Measurements from ENCODE around the gene MAP7.
A peak's percentile ranks its signal among the peaks of the same experiment; 100 is the strongest.

The MAP7 gene

GRCh38 chr6:136410201-136411024 is 139.8 kb downstream of the MAP7 start:
- Histone ChIP-seq H3K27ac (ENCODE audit: low read length) (peak overlapping the region; percentile 62), H3K9me2 (replicated peaks; ENCODE audit: insufficient read depth, low read length) (no peaks in the 10 kb centered on the region), H3F3A (ENCODE audit: insufficient read depth, low read length) (peaks cover 8% of the 10 kb centered on the region), H3K27me3 (replicated peaks; ENCODE audit: insufficient read depth, low read length) (no peaks in the 10 kb centered on the region), H3K9me3 (replicated peaks; ENCODE audit: insufficient read depth, low read length) (no peaks in the 10 kb centered on the region), H3K79me2 (ENCODE audit: low read length) (no peaks in the 10 kb centered on the region), H3K4me3 (ENCODE audit: low read length) (no peak overlapping the region), H3K4me2 (ENCODE audit: low read depth, low read length) (peak overlapping the region; percentile 37), H3K4me1 (ENCODE audit: low read length) (peaks cover 30% of the 10 kb centered on the region), H3K9ac (ENCODE audit: low read length) (no peak overlapping the region), H2AFZ (ENCODE audit: low read length) (no peak overlapping the region), H4K20me1 (ENCODE audit: insufficient read depth, low read length) (no peaks in the 10 kb centered on the region), H3K36me3 (replicated peaks; ENCODE audit: insufficient read depth, low read length) (no peaks in the 10 kb centered on the region)
- no peak for TF ChIP-seq EZH2phosphoT487 (IDR thresholded peaks at IDR 0.05; ENCODE audit: low read length)
- no peak for TF ChIP-seq EZH2 (optimal IDR thresholded peaks at IDR 0.05; ENCODE audit: low read depth, low read length)
- no peak for TF ChIP-seq CTCF (IDR thresholded peaks at IDR 0.05; ENCODE audit: low read length)
- DNase-seq: peak; percentile 36

GRCh38 chr6:136409597-136409996 is 140.6 kb downstream of the MAP7 start:
- no peaks in the 10 kb centered on the region for H3K9me2 ChIP-seq (replicated peaks; ENCODE audit: insufficient read depth, low read length)
- peak overlapping the region; percentile 37; the same call in 1 of the 2 replicates for H3K4me2 ChIP-seq (ENCODE audit: low read depth, low read length)
- no peak overlapping the region for H3K4me3 ChIP-seq (ENCODE audit: low read length)
- no peaks in the 10 kb centered on the region for H3K27me3 ChIP-seq (replicated peaks; ENCODE audit: insufficient read depth, low read length)
- no peak for DNase-seq
- H4K20me1 ChIP-seq (ENCODE audit: insufficient read depth, low read length): no peaks in the 10 kb centered on the region
- peaks cover 8% of the 10 kb centered on the region for H3F3A ChIP-seq (ENCODE audit: insufficient read depth, low read length)
- H3K4me1 ChIP-seq (ENCODE audit: low read length): peaks cover 30% of the 10 kb centered on the region
- H3K9me3 ChIP-seq (replicated peaks; ENCODE audit: insufficient read depth, low read length): no peaks in the 10 kb centered on the region
- H3K36me3 ChIP-seq (replicated peaks; ENCODE audit: insufficient read depth, low read length): no peaks in the 10 kb centered on the region
- TF ChIP-seq CTCF (IDR thresholded peaks at IDR 0.05; ENCODE audit: low read length) (no peak), EZH2 (optimal IDR thresholded peaks at IDR 0.05; ENCODE audit: low read depth, low read length) (no peak), EZH2phosphoT487 (IDR thresholded peaks at IDR 0.05; ENCODE audit: low read length) (no peak)
- H3K27ac ChIP-seq (ENCODE audit: low read length): peak overlapping the region; percentile 62; the same call in 1 of the 2 replicates
- H2AFZ ChIP-seq (ENCODE audit: low read length): no peak overlapping the region
- H3K9ac ChIP-seq (ENCODE audit: low read length): no peak overlapping the region
- H3K79me2 ChIP-seq (ENCODE audit: low read length): no peaks in the 10 kb centered on the region

GRCh38 chr6:136408204-136408603 is 142.0 kb downstream of the MAP7 start:
- TF ChIP-seq EZH2 (optimal IDR thresholded peaks at IDR 0.05; ENCODE audit: low read depth, low read length) (no peak), EZH2phosphoT487 (IDR thresholded peaks at IDR 0.05; ENCODE audit: low read length) (no peak), CTCF (IDR thresholded peaks at IDR 0.05; ENCODE audit: low read length) (no peak)
- H3F3A ChIP-seq (ENCODE audit: insufficient read depth, low read length): peaks cover 8% of the 10 kb centered on the region
- H4K20me1 ChIP-seq (ENCODE audit: insufficient read depth, low read length): no peaks in the 10 kb centered on the region
- no peak overlapping the region for H2AFZ ChIP-seq (ENCODE audit: low read length)
- no peaks in the 10 kb centered on the region for H3K9me2 ChIP-seq (replicated peaks; ENCODE audit: insufficient read depth, low read length)
- no peak overlapping the region for H3K4me3 ChIP-seq (ENCODE audit: low read length)
- H3K79me2 ChIP-seq (ENCODE audit: low read length): no peaks in the 10 kb centered on the region
- H3K4me1 ChIP-seq (ENCODE audit: low read length): peaks cover 30% of the 10 kb centered on the region
- H3K9me3 ChIP-seq (replicated peaks; ENCODE audit: insufficient read depth, low read length): no peaks in the 10 kb centered on the region
- no peak overlapping the region for H3K27ac ChIP-seq (ENCODE audit: low read length)
- no peak overlapping the region for H3K9ac ChIP-seq (ENCODE audit: low read length)
- no peak for DNase-seq
- H3K36me3 ChIP-seq (replicated peaks; ENCODE audit: insufficient read depth, low read length): no peaks in the 10 kb centered on the region
- H3K27me3 ChIP-seq (replicated peaks; ENCODE audit: insufficient read depth, low read length): no peaks in the 10 kb centered on the region
- H3K4me2 ChIP-seq (ENCODE audit: low read depth, low read length): 0 out of 2 replicates have a peak overlapping the region, but pooled peaks have one; percentile 26

All from MM.1S (cell line).